ENCODE results near the gene GPR146. TPM values are rescaled to one million over a fixed set of nuclear protein-coding genes. Genes with fewer than 3 reads are reported as not detected.
"Not testable (repeated sequence)": the region's sequence is repeated elsewhere in the genome, so short reads cannot be mapped to it uniquely, and the experiment has no call there.

Gene GPR146
- total RNA-seq, 1 experiment from 2014 or later = 0.95 TPM

- H3K27me3 ChIP-seq (replicated peaks; ENCODE audit: insufficient read depth, low read depth, low read length, poor library complexity) = no peaks in the 10 kb centered on the region
- no peaks in the 10 kb centered on the region for H3K9me3 ChIP-seq (ENCODE audit: low read depth, low read length, poor library complexity, severe bottlenecking)
- no peak overlapping the region for H3K4me3 ChIP-seq (ENCODE audit: low read depth, low read length, poor library complexity, severe bottlenecking)
- no TSS peak for BruUV-seq (replicated peaks)
- H3K4me1 ChIP-seq (ENCODE audit: insufficient read depth, low read length, poor library complexity, severe bottlenecking) = no peaks in the 10 kb centered on the region
- no peak overlapping the region for H3K27ac ChIP-seq (ENCODE audit: low read depth, low read length, poor library complexity, severe bottlenecking)
- intact Hi-C loops (cut with micrococcal nuclease; ENCODE audit: unreplicated experiment) = no loop called here
- TF ChIP-seq EZH2 (IDR thresholded peaks at IDR 0.05; ENCODE audit: borderline replicate concordance, low read depth, low read length, poor library complexity, severe bottlenecking) = no peak
- TF ChIP-seq, protein P1, sequence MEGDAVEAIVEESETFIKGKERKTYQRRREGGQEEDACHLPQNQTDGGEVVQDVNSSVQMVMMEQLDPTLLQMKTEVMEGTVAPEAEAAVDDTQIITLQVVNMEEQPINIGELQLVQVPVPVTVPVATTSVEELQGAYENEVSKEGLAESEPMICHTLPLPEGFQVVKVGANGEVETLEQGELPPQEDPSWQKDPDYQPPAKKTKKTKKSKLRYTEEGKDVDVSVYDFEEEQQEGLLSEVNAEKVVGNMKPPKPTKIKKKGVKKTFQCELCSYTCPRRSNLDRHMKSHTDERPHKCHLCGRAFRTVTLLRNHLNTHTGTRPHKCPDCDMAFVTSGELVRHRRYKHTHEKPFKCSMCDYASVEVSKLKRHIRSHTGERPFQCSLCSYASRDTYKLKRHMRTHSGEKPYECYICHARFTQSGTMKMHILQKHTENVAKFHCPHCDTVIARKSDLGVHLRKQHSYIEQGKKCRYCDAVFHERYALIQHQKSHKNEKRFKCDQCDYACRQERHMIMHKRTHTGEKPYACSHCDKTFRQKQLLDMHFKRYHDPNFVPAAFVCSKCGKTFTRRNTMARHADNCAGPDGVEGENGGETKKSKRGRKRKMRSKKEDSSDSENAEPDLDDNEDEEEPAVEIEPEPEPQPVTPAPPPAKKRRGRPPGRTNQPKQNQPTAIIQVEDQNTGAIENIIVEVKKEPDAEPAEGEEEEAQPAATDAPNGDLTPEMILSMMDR (conservative IDR thresholded peaks at IDR 0.05; ENCODE audit: low read depth, low read length) = no peak
- CTCF ChIA-PET = no interaction called here
- no peak for DNase-seq (ENCODE audit: low spot score)
- H3K36me3 ChIP-seq (ENCODE audit: insufficient read depth, low read length, poor library complexity, severe bottlenecking) = peaks cover 10% of the 10 kb centered on the region
- POLR2A ChIA-PET (ENCODE audit: low non-redundant PET) = no interaction called here
Observed at GRCh38 chr7:999941-1000935, 44.1 kb upstream of the GPR146 start.

GRCh38 chr7:1001069-1001770, 43.1 kb upstream of the GPR146 start:
- DNase-seq (ENCODE audit: low spot score) = peak; percentile 59
- H3K27me3 ChIP-seq (replicated peaks; ENCODE audit: insufficient read depth, low read depth, low read length, poor library complexity); H3K9me3 ChIP-seq (ENCODE audit: low read depth, low read length, poor library complexity, severe bottlenecking); POLR2A ChIA-PET (ENCODE audit: low non-redundant PET); H3K4me3 ChIP-seq (ENCODE audit: low read depth, low read length, poor library complexity, severe bottlenecking); H3K36me3 ChIP-seq (ENCODE audit: insufficient read depth, low read length, poor library complexity, severe bottlenecking); CTCF ChIA-PET; H3K27ac ChIP-seq (ENCODE audit: low read depth, low read length, poor library complexity, severe bottlenecking); BruUV-seq (replicated peaks); H3K4me1 ChIP-seq (ENCODE audit: insufficient read depth, low read length, poor library complexity, severe bottlenecking); intact Hi-C loops (cut with micrococcal nuclease; ENCODE audit: unreplicated experiment): not testable (repeated sequence)

GRCh38 chr7:1002026-1002425, 42.3 kb upstream of the GPR146 start:
- CTCF ChIA-PET; H3K36me3 ChIP-seq (ENCODE audit: insufficient read depth, low read length, poor library complexity, severe bottlenecking); intact Hi-C loops (cut with micrococcal nuclease; ENCODE audit: unreplicated experiment); DNase-seq (ENCODE audit: low spot score); H3K4me3 ChIP-seq (ENCODE audit: low read depth, low read length, poor library complexity, severe bottlenecking); H3K4me1 ChIP-seq (ENCODE audit: insufficient read depth, low read length, poor library complexity, severe bottlenecking); H3K27me3 ChIP-seq (replicated peaks; ENCODE audit: insufficient read depth, low read depth, low read length, poor library complexity); POLR2A ChIA-PET (ENCODE audit: low non-redundant PET); BruUV-seq (replicated peaks); H3K27ac ChIP-seq (ENCODE audit: low read depth, low read length, poor library complexity, severe bottlenecking); H3K9me3 ChIP-seq (ENCODE audit: low read depth, low read length, poor library complexity, severe bottlenecking): not testable (repeated sequence)

GRCh38 chr7:1002445-1002844, 41.9 kb upstream of the GPR146 start:
- H3K9me3 ChIP-seq (ENCODE audit: low read depth, low read length, poor library complexity, severe bottlenecking); H3K27ac ChIP-seq (ENCODE audit: low read depth, low read length, poor library complexity, severe bottlenecking); POLR2A ChIA-PET (ENCODE audit: low non-redundant PET); H3K27me3 ChIP-seq (replicated peaks; ENCODE audit: insufficient read depth, low read depth, low read length, poor library complexity); CTCF ChIA-PET; DNase-seq (ENCODE audit: low spot score); H3K4me1 ChIP-seq (ENCODE audit: insufficient read depth, low read length, poor library complexity, severe bottlenecking); BruUV-seq (replicated peaks); H3K4me3 ChIP-seq (ENCODE audit: low read depth, low read length, poor library complexity, severe bottlenecking); intact Hi-C loops (cut with micrococcal nuclease; ENCODE audit: unreplicated experiment); H3K36me3 ChIP-seq (ENCODE audit: insufficient read depth, low read length, poor library complexity, severe bottlenecking): not testable (repeated sequence)

Data from A673 (cell line).